Peyer's patch (tissue), 4 donors: Measurements from ENCODE around the gene ARHGEF39.

Experiments
- POLR2A ChIP-seq, 2 donors: fragments of 450-650 bp; IDR thresholded peaks; one replicate each; pipeline ENCODE4 v1.5.1; 2017; ENCODE audit warnings: antibody characterized with exemption in 2 of 2, mild to moderate bottlenecking in 2 of 2, moderate library complexity in 2 of 2
- TF ChIP-seq, protein P1 (sequence below), 6 experiments: fragments of 450-650 bp in 4 of 6; fragments of 200-600 bp in 2 of 6; sonication (generic) in 1 of 6; IDR thresholded peaks; one replicate each; pipeline ENCODE4 v1.5.1; 2017 to 2019; ENCODE audit warnings: antibody characterized with exemption in 6 of 6, mild to moderate bottlenecking in 3 of 6, moderate library complexity in 1 of 6

DNA sequence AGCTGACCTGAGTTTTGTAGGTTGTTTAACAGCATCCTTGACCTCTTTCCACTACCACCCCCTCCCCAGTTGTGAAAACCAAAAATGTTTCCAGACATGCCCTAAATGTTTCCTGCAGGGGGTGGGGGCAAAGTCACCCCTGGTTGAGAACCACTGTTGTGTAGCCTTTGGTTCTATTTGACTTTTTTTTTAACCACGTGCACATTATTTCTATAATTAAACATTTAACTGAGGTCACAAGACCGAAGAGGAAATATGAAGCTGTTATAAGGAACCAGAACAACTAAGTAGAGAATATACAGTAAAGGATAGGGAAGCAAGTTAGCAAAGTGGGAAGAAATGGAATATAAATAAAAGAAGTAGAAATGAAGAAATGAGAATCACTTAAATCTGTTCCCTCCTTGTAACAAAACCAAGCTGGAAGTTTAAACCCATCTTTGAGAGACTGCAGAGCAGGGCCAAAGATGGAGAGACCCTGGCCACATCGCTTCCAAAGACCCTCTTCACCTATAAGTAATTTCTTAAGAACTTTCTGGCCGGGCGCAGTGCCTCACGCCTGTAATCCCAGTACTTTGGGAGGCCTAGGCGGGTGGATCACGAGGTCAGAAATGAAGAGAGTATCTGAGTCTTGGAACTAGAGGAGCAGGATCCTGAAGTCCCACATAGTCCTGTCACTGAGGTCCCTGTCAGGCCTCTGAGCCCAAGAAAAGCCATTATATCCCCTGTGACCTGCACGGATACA is 28.7 kb downstream of the ARHGEF39 start:
- TF ChIP-seq, protein P1, sequence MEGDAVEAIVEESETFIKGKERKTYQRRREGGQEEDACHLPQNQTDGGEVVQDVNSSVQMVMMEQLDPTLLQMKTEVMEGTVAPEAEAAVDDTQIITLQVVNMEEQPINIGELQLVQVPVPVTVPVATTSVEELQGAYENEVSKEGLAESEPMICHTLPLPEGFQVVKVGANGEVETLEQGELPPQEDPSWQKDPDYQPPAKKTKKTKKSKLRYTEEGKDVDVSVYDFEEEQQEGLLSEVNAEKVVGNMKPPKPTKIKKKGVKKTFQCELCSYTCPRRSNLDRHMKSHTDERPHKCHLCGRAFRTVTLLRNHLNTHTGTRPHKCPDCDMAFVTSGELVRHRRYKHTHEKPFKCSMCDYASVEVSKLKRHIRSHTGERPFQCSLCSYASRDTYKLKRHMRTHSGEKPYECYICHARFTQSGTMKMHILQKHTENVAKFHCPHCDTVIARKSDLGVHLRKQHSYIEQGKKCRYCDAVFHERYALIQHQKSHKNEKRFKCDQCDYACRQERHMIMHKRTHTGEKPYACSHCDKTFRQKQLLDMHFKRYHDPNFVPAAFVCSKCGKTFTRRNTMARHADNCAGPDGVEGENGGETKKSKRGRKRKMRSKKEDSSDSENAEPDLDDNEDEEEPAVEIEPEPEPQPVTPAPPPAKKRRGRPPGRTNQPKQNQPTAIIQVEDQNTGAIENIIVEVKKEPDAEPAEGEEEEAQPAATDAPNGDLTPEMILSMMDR (IDR thresholded peaks at IDR 0.05): no peak
- TF ChIP-seq POLR2A (IDR thresholded peaks at IDR 0.05): no peak
